ENCODE data around the gene PADI1. TPM values are rescaled to one million over a fixed set of nuclear protein-coding genes. Genes with fewer than 3 reads are reported as not detected.

The PADI1 gene
- polyA plus RNA-seq, 1 donor = 0.47 TPM

- no peak for DNase-seq (ENCODE audit: low read depth)
Measured at GRCh38 chr1:17274186-17275170, 69.5 kb downstream of the PADI1 start.

- no peak for DNase-seq (ENCODE audit: low read depth)
Measured at GRCh38 chr1:17276568-17276967, 71.6 kb downstream of the PADI1 start.

- no peak for DNase-seq (ENCODE audit: low read depth)
Measured at GRCh38 chr1:17277511-17278159, 72.7 kb downstream of the PADI1 start.

- no peak for DNase-seq (ENCODE audit: low read depth)
Measured at GRCh38 chr1:17278996-17279830, 74.3 kb downstream of the PADI1 start.

GRCh38 chr1:17280436-17280835 lies 75.5 kb downstream of the PADI1 start:
- no peak for DNase-seq (ENCODE audit: low read depth)

- DNase-seq (ENCODE audit: low read depth) = no peak
Measured at GRCh38 chr1:17280894-17281293, 76.0 kb downstream of the PADI1 start.

GRCh38 chr1:17281775-17282181 lies 76.8 kb downstream of the PADI1 start:
- no peak for DNase-seq (ENCODE audit: low read depth)

- no peak for DNase-seq (ENCODE audit: low read depth)
Measured at GRCh38 chr1:17282836-17283235, 77.9 kb downstream of the PADI1 start.

GRCh38 chr1:17286646-17287045 lies 81.7 kb downstream of the PADI1 start:
- no peak for DNase-seq (ENCODE audit: low read depth)

GRCh38 chr1:17287130-17287776 lies 82.3 kb downstream of the PADI1 start:
- no peak for DNase-seq (ENCODE audit: low read depth)

GRCh38 chr1:17289721-17290120 lies 84.8 kb downstream of the PADI1 start:
- no peak for DNase-seq (ENCODE audit: low read depth)

GRCh38 chr1:17290553-17290952 lies 85.6 kb downstream of the PADI1 start:
- DNase-seq (ENCODE audit: low read depth) = no peak

- DNase-seq (ENCODE audit: low read depth) = no peak
Measured at GRCh38 chr1:17292299-17293160, 87.6 kb downstream of the PADI1 start.

- no peak for DNase-seq (ENCODE audit: low read depth)
Measured at GRCh38 chr1:17293681-17294425, 88.9 kb downstream of the PADI1 start.

- DNase-seq (ENCODE audit: low read depth) = no peak
Measured at GRCh38 chr1:17295292-17295691, 90.4 kb downstream of the PADI1 start.

Other genes starting within 250 kb of the PADI1 start
- 78.6 TPM for gene MFAP2, start 224.5 kb upstream of the PADI1 start, polyA plus RNA-seq (ENCODE audit: insufficient read length)
- 16.4 TPM for gene ATP13A2, start 193.2 kb upstream of the PADI1 start, polyA plus RNA-seq (ENCODE audit: insufficient read length)
- 95.5 TPM for gene SDHB, start 151.1 kb upstream of the PADI1 start, polyA plus RNA-seq (ENCODE audit: insufficient read length)
- 111 TPM for gene PADI2, start 85.7 kb upstream of the PADI1 start, polyA plus RNA-seq (ENCODE audit: insufficient read length)
- not detected for gene PADI3, start 44.0 kb downstream of the PADI1 start, polyA plus RNA-seq (ENCODE audit: insufficient read length)
- gene PADI4, start 103.1 kb downstream of the PADI1 start, polyA plus RNA-seq (ENCODE audit: insufficient read length) = 0.96 TPM
- gene PADI6, start 167.1 kb downstream of the PADI1 start, polyA plus RNA-seq (ENCODE audit: insufficient read length) = not detected
- 30.7 TPM for gene RCC2, start 234.5 kb downstream of the PADI1 start, polyA plus RNA-seq (ENCODE audit: insufficient read length)